ENCODE data around the gene ENDOU. TPM values are rescaled to one million over a fixed set of nuclear protein-coding genes. Genes with fewer than 3 reads are reported as not detected.

ENDOU gene
- total RNA-seq, 1 experiment from 2014 or later, result 0.43 TPM

- Histone ChIP-seq H3K4me3 (ENCODE audit: low read depth, low read length) (peak within 1 kb of the TSS; percentile 68), H3K36me3 (ENCODE audit: control insufficient read depth, insufficient read depth, low read length) (no peaks in the 10 kb centered on the region), H3K9me3 (no peaks in the 10 kb centered on the region), H3K4me1 (peaks cover 34% of the 10 kb centered on the region), H3K27me3 (replicated peaks; ENCODE audit: control insufficient read depth, insufficient read depth, low read length) (no peaks in the 10 kb centered on the region)
- TF ChIP-seq, protein P1, sequence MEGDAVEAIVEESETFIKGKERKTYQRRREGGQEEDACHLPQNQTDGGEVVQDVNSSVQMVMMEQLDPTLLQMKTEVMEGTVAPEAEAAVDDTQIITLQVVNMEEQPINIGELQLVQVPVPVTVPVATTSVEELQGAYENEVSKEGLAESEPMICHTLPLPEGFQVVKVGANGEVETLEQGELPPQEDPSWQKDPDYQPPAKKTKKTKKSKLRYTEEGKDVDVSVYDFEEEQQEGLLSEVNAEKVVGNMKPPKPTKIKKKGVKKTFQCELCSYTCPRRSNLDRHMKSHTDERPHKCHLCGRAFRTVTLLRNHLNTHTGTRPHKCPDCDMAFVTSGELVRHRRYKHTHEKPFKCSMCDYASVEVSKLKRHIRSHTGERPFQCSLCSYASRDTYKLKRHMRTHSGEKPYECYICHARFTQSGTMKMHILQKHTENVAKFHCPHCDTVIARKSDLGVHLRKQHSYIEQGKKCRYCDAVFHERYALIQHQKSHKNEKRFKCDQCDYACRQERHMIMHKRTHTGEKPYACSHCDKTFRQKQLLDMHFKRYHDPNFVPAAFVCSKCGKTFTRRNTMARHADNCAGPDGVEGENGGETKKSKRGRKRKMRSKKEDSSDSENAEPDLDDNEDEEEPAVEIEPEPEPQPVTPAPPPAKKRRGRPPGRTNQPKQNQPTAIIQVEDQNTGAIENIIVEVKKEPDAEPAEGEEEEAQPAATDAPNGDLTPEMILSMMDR (IDR thresholded peaks at IDR 0.05; ENCODE audit: insufficient read depth in 1 of 2, low read depth in 1 of 2, low read length in 1 of 2, severe bottlenecking in 1 of 2, unreplicated experiment in 1 of 2), result peak; percentile 11 to 38
- peaks cover 22% of the 10 kb centered on the region for H3K36me3 Mint-ChIP-seq (ENCODE audit: insufficient read depth, unreplicated experiment)
- peaks cover 25% of the 10 kb centered on the region for H3K4me1 Mint-ChIP-seq (ENCODE audit: low read depth, unreplicated experiment)
- H3K4me3 Mint-ChIP-seq (ENCODE audit: unreplicated experiment), result peak within 1 kb of the TSS; percentile 94
- peak within 1 kb of the TSS; percentile 94 for H3K27ac Mint-ChIP-seq (ENCODE audit: unreplicated experiment)
- peak; percentile 80 to 94 for DNase-seq
- ChIA-PET POLR2A (interaction anchor here (0.7 kb wide), 1 partner anchor 59 kb away, joined by 4 read pairs; no protein-coding TSS in a partner anchor), CTCF (interaction anchor here (0.5 to 12.0 kb wide), 11 partner anchors 9 to 321 kb away, joined by 3 to 171 read pairs (median 4); partner anchors contain the start of genes RAPGEF3 and VDR)
- no peaks in the 10 kb centered on the region for H3K9me3 Mint-ChIP-seq (ENCODE audit: unreplicated experiment)
- no peaks in the 10 kb centered on the region for H3K27me3 Mint-ChIP-seq (ENCODE audit: insufficient read depth, unreplicated experiment)
- intact Hi-C loops (cut with micrococcal nuclease; ENCODE audit: unreplicated experiment), result loop anchor here (2.0 kb wide), 1 partner anchor 14 kb away; the partner anchor contains the start of gene RAPGEF3
- no TSS peak for BruUV-seq (replicated peaks)
Measured at GRCh38 chr12:47773062-47773857, 48.0 kb upstream of the ENDOU start, which contains the start of gene SLC48A1. SLC48A1 (plus strand) TSS chr12:47773238; CDS start chr12:47773305, 67 bp downstream.

DNA sequence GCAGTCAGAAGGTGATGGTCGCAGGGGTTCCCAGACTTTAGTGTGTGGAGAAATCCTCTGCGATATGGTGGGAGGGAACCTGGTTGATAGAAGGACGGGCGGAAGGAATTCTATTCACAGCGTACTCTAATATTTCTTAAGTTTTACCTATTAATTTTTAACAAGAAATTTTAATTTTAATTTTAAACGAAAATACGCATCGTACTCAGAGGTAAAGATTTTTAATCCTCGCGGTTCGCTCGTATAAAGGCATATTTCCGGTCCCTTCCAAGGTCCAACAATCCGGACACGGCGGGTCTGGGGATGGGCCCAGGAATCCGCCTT, 47.4 kb upstream of the ENDOU start:
- H3K4me1 Mint-ChIP-seq (ENCODE audit: low read depth, unreplicated experiment), result peaks cover 25% of the 10 kb centered on the region
- H3K9me3 ChIP-seq, result no peaks in the 10 kb centered on the region
- peak overlapping the region; percentile 92 for H3K27ac Mint-ChIP-seq (ENCODE audit: unreplicated experiment)
- peaks cover 16% of the 10 kb centered on the region for H3K36me3 Mint-ChIP-seq (ENCODE audit: insufficient read depth, unreplicated experiment)
- H3K9me3 Mint-ChIP-seq (ENCODE audit: unreplicated experiment), result no peaks in the 10 kb centered on the region
- intact Hi-C loops (cut with micrococcal nuclease; ENCODE audit: unreplicated experiment), result loop anchor here (2.0 kb wide), 1 partner anchor 14 kb away; the partner anchor contains the start of gene RAPGEF3
- DNase-seq, result no peak
- TF ChIP-seq, protein P1 (IDR thresholded peaks at IDR 0.05; ENCODE audit: insufficient read depth in 1 of 2, low read depth in 1 of 2, low read length in 1 of 2, severe bottlenecking in 1 of 2, unreplicated experiment in 1 of 2), result no peak
- H3K27me3 Mint-ChIP-seq (ENCODE audit: insufficient read depth, unreplicated experiment), result no peaks in the 10 kb centered on the region
- H3K4me3 ChIP-seq (ENCODE audit: low read depth, low read length), result peak overlapping the region; percentile 68
- ChIA-PET POLR2A (interaction anchor here (0.7 kb wide), 1 partner anchor 59 kb away, joined by 4 read pairs; no protein-coding TSS in a partner anchor), CTCF (interaction anchor here (0.5 to 12.0 kb wide), 9 partner anchors 11 to 321 kb away, joined by 3 to 171 read pairs (median 4); partner anchors contain the start of genes RAPGEF3 and VDR)
- peaks cover 40% of the 10 kb centered on the region for H3K4me1 ChIP-seq
- H3K27me3 ChIP-seq (replicated peaks; ENCODE audit: control insufficient read depth, insufficient read depth, low read length), result no peaks in the 10 kb centered on the region
- peak overlapping the region; percentile 94 for H3K4me3 Mint-ChIP-seq (ENCODE audit: unreplicated experiment)
- BruUV-seq (replicated peaks), result no TSS peak
- H3K36me3 ChIP-seq (ENCODE audit: control insufficient read depth, insufficient read depth, low read length), result no peaks in the 10 kb centered on the region

GRCh38 chr12:47772094-47772660, 46.9 kb upstream of the ENDOU start:
- H3K4me1 Mint-ChIP-seq (ENCODE audit: low read depth, unreplicated experiment), result peaks cover 25% of the 10 kb centered on the region
- TF ChIP-seq, protein P1 (IDR thresholded peaks at IDR 0.05; ENCODE audit: insufficient read depth in 1 of 2, low read depth in 1 of 2, low read length in 1 of 2, severe bottlenecking in 1 of 2, unreplicated experiment in 1 of 2), result no peak
- H3K27ac Mint-ChIP-seq (ENCODE audit: unreplicated experiment), result peak overlapping the region; percentile 92
- no TSS peak for BruUV-seq (replicated peaks)
- H3K4me3 Mint-ChIP-seq (ENCODE audit: unreplicated experiment), result peak overlapping the region; percentile 94
- ChIA-PET POLR2A (interaction anchor here (0.7 kb wide), 1 partner anchor 58 kb away, joined by 4 read pairs; no protein-coding TSS in a partner anchor), CTCF (interaction anchor here (0.6 to 12.0 kb wide), 9 partner anchors 10 to 1387 kb away, joined by 3 to 171 read pairs (median 4); partner anchors contain the start of genes RAPGEF3 and VDR)
- DNase-seq, result no peak
- intact Hi-C loops (cut with micrococcal nuclease; ENCODE audit: unreplicated experiment), result loop anchor here (2.0 kb wide), 1 partner anchor 13 kb away; the partner anchor contains the start of gene RAPGEF3
- no peaks in the 10 kb centered on the region for H3K9me3 ChIP-seq
- H3K4me1 ChIP-seq, result peaks cover 45% of the 10 kb centered on the region
- no peaks in the 10 kb centered on the region for H3K27me3 ChIP-seq (replicated peaks; ENCODE audit: control insufficient read depth, insufficient read depth, low read length)
- peak overlapping the region; percentile 68 for H3K4me3 ChIP-seq (ENCODE audit: low read depth, low read length)
- H3K36me3 ChIP-seq (ENCODE audit: control insufficient read depth, insufficient read depth, low read length), result no peaks in the 10 kb centered on the region
- H3K36me3 Mint-ChIP-seq (ENCODE audit: insufficient read depth, unreplicated experiment), result peaks cover 13% of the 10 kb centered on the region
- H3K9me3 Mint-ChIP-seq (ENCODE audit: unreplicated experiment), result no peaks in the 10 kb centered on the region
- no peaks in the 10 kb centered on the region for H3K27me3 Mint-ChIP-seq (ENCODE audit: insufficient read depth, unreplicated experiment)
